Measurements from ENCODE around the gene CCDC7. TPM values are rescaled to one million over a fixed set of nuclear protein-coding genes. Genes with fewer than 3 reads are reported as not detected.
"Not testable (repeated sequence)": the region's sequence is repeated elsewhere in the genome, so short reads cannot be mapped to it uniquely, and the experiment has no call there.

CCDC7 gene
- total RNA-seq, 2 donors from 2014 or later: 21.9 to 22.7 TPM

DNA sequence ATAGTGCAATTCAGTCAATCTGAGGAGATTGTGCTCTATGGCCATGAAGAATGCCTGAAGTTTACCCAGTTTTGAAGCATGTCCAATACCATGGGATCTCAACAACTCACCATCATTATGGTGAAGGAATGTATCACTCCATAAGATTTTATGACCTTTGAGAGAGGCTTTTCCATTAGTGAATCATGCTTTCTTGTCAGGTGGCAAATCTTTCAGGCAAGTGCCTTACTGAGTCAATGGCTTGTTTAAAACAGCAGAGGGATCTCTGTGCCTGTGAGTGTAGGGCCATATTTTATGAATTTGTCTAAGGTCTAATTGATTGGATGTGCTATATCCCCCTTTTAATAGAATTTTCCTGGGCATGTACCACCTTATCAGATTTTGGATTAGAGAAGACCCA lies 131.5 kb downstream of the CCDC7 start:
- H3K9me3 ChIP-seq: no peaks in the 10 kb centered on the region
- H3K4me1 ChIP-seq: no peaks in the 10 kb centered on the region
- H3K4me3 ChIP-seq: no peak overlapping the region
- H3K27ac ChIP-seq: no peak overlapping the region
- TF ChIP-seq, protein P1, sequence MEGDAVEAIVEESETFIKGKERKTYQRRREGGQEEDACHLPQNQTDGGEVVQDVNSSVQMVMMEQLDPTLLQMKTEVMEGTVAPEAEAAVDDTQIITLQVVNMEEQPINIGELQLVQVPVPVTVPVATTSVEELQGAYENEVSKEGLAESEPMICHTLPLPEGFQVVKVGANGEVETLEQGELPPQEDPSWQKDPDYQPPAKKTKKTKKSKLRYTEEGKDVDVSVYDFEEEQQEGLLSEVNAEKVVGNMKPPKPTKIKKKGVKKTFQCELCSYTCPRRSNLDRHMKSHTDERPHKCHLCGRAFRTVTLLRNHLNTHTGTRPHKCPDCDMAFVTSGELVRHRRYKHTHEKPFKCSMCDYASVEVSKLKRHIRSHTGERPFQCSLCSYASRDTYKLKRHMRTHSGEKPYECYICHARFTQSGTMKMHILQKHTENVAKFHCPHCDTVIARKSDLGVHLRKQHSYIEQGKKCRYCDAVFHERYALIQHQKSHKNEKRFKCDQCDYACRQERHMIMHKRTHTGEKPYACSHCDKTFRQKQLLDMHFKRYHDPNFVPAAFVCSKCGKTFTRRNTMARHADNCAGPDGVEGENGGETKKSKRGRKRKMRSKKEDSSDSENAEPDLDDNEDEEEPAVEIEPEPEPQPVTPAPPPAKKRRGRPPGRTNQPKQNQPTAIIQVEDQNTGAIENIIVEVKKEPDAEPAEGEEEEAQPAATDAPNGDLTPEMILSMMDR (IDR thresholded peaks at IDR 0.05): no peak
- no peaks in the 10 kb centered on the region for H3K36me3 ChIP-seq
- no peaks in the 10 kb centered on the region for H3K27me3 ChIP-seq
- DNase-seq (ENCODE audit: low spot score): no peak

DNA sequence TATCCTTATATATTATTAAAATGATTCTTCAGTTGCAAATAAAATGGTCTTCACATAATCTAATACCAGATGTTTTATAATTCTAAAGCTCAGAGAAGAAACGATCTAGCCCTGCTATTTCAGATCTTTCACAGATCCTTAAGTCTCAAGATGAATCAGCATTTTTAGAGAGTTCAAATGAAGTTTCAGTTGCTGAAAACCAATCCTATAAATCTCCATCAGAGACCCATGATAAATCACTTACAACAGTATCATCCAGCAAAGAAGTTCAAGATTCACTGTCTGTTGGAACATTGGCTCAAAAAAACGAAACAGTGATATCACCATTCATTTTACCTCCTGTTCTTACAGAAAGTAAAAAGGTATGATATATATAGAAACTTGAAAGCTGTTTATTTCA lies 137.0 kb downstream of the CCDC7 start:
- TF ChIP-seq, protein P1 (IDR thresholded peaks at IDR 0.05): no peak
- Histone ChIP-seq H3K9me3 (no peaks in the 10 kb centered on the region), H3K27me3 (no peaks in the 10 kb centered on the region), H3K4me3 (no peak overlapping the region), H3K36me3 (no peaks in the 10 kb centered on the region), H3K4me1 (no peaks in the 10 kb centered on the region), H3K27ac (no peak overlapping the region)
- no peak for DNase-seq (ENCODE audit: low spot score)

DNA sequence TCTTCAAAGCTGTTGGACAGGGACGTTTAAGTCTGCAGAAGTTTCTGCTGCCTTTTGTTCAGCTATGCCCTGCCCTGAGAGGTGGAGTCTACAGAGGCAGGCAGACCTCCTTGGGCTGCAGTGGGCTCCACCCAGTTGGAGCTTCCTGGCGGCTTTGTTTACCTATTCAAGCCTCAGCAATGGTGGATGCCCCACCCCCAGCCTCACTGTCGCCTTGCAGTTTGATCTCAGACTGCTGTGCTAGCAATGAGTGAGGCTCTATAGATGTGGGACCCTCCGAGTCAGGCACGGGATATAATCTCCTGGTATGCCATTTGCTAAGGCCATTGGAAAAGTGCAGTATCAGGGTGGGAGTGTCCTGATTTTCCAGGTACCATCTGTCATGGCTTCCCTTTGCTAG lies 152.1 kb downstream of the CCDC7 start:
- peaks cover 0 to 38% of the 10 kb centered on the region in 2 donors for H3K9me3 ChIP-seq
- H3K4me1 ChIP-seq; H3K27ac ChIP-seq; H3K36me3 ChIP-seq; H3K4me3 ChIP-seq; H3K27me3 ChIP-seq; DNase-seq (ENCODE audit: low spot score): not testable (repeated sequence)

DNA sequence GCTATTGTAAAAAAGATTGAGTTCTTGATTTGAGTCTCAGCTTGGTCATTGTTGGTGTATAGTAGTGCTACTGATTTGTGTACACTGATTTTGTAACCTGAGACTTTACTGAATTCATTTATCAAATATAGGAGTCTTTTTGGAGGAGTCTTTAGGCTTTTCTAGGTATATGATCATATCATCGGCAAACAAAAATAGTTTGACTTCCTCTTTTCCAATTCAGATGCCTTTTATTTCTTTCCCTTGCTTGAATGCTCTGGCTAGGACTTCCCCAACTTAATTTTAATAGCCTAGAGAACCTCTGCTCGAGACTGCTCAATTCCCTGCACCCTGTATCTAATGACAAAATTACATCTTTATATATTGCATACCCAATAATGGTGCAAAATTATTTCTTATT lies 154.4 kb downstream of the CCDC7 start:
- Histone ChIP-seq H3K4me1 (no peaks in the 10 kb centered on the region), H3K36me3 (no peaks in the 10 kb centered on the region), H3K4me3 (no peak overlapping the region), H3K27ac (no peak overlapping the region), H3K9me3 (peaks cover 0 to 42% of the 10 kb centered on the region in 2 donors), H3K27me3 (no peaks in the 10 kb centered on the region)
- DNase-seq (ENCODE audit: low spot score): no peak
- TF ChIP-seq, protein P1 (IDR thresholded peaks at IDR 0.05): no peak

DNA sequence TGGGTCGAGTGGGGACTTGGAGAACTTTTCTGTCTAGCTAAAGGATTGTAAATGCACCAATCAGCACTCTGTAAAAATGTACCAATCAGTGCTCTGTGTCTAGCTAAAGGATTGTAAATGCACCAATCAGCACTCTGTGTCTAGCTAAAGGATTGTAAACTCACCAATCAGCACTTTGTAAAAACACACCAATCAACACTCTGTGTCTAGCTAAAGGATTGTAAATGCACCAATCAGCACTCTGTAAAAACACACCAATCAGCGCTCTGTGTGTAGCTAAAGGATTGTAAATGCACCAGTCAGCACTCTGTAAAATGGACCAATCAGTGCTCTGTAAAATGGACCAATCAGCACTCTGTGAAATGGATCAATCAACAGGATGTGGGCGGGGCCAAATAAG lies 155.6 kb downstream of the CCDC7 start:
- H3K9me3 ChIP-seq: peaks cover 0 to 42% of the 10 kb centered on the region in 2 donors
- H3K27me3 ChIP-seq; DNase-seq (ENCODE audit: low spot score); H3K4me3 ChIP-seq; H3K4me1 ChIP-seq; H3K27ac ChIP-seq; H3K36me3 ChIP-seq: not testable (repeated sequence)

DNA sequence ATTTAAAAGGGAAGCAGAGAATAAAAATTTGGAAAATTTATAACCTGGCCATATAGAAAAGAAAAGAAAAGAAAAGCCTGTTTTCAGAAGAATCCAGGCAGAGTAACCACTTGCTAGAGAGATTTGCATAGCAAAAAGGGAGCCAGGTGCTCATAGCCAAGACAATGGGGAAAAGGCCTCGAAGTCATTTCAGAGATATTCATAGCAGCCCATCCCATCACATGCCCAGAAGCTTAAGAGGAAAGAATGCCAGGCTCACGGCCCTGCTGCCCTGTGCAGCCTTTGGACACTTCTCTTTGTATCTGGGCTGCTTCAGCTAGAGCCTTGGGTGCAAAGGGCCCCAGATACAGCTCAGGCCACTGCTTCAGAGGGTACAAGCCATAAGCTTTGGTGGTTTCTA lies 159.8 kb downstream of the CCDC7 start:
- Histone ChIP-seq H3K27ac (no peak overlapping the region), H3K4me3 (no peak overlapping the region), H3K9me3 (peaks cover 0 to 22% of the 10 kb centered on the region in 2 donors), H3K36me3 (no peaks in the 10 kb centered on the region), H3K27me3 (no peaks in the 10 kb centered on the region), H3K4me1 (no peaks in the 10 kb centered on the region)
- TF ChIP-seq, protein P1 (IDR thresholded peaks at IDR 0.05): no peak
- no peak for DNase-seq (ENCODE audit: low spot score)

DNA sequence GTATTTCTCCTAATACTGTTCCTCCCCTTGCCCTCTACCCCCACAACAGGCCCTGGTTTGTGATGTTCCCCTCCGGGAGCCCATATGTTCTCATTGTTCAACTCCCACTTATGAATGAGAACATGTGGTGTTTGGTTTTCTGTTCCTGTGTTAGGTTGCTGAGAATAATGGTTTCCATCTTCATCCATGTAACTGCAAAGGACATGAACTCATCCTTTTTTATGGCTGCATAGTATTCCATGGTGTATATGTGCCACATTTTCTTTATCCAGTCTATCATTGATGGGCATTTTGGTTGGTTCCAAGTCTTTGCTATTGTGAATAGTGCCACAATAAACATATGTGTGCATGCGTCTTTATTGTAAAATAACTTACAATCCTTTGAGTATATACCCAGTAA lies 164.6 kb downstream of the CCDC7 start:
- not testable (repeated sequence) for H3K4me1 ChIP-seq; DNase-seq (ENCODE audit: low spot score); H3K27ac ChIP-seq; H3K27me3 ChIP-seq; H3K36me3 ChIP-seq; H3K4me3 ChIP-seq
- peaks cover 0 to 20% of the 10 kb centered on the region in 2 donors for H3K9me3 ChIP-seq
